ENCODE results near the gene HOXA13.

The HOXA13 gene

GRCh38 chr7:27202018-27202861 lies 2.3 kb upstream of the HOXA13 start:
- in situ Hi-C loops (cut with MboI; ENCODE audit: low sequenced_read_pairs, unreplicated experiment): loop anchor here (10.0 to 25.0 kb wide), 2 partner anchors 383 to 585 kb away; no protein-coding TSS in a partner anchor
- no peak for DNase-seq (ENCODE audit: low spot score)
- TF ChIP-seq CTCF (IDR thresholded peaks at IDR 0.05; ENCODE audit: borderline replicate concordance, control extremely low read depth, extremely low read depth, insufficient read depth, missing control alignments): no peak

GRCh38 chr7:27201580-27202017 lies 1.7 kb upstream of the HOXA13 start:
- in situ Hi-C loops (cut with MboI; ENCODE audit: low sequenced_read_pairs, unreplicated experiment): loop anchor here (10.0 to 25.0 kb wide), 2 partner anchors 383 to 586 kb away; no protein-coding TSS in a partner anchor
- DNase-seq (ENCODE audit: low spot score): no peak
- TF ChIP-seq CTCF (IDR thresholded peaks at IDR 0.05; ENCODE audit: borderline replicate concordance, control extremely low read depth, extremely low read depth, insufficient read depth, missing control alignments): no peak

GRCh38 chr7:27200761-27201579 lies 1.1 kb upstream of the HOXA13 start:
- no peak for DNase-seq (ENCODE audit: low spot score)
- no peak for TF ChIP-seq CTCF (IDR thresholded peaks at IDR 0.05; ENCODE audit: borderline replicate concordance, control extremely low read depth, extremely low read depth, insufficient read depth, missing control alignments)
- in situ Hi-C loops (cut with MboI; ENCODE audit: low sequenced_read_pairs, unreplicated experiment): loop anchor here (10.0 to 25.0 kb wide), 2 partner anchors 384 to 586 kb away; no protein-coding TSS in a partner anchor

- in situ Hi-C loops (cut with MboI; ENCODE audit: low sequenced_read_pairs, unreplicated experiment): loop anchor here (10.0 kb wide), 2 partner anchors 46 to 726 kb away; partner anchors contain the start of gene EVX1
- no peak for DNase-seq (ENCODE audit: low spot score)
- TF ChIP-seq CTCF (IDR thresholded peaks at IDR 0.05; ENCODE audit: borderline replicate concordance, control extremely low read depth, extremely low read depth, insufficient read depth, missing control alignments): no peak
Measured at GRCh38 chr7:27198871-27199801, 755 bp downstream of the HOXA13 start.

- in situ Hi-C loops (cut with MboI; ENCODE audit: low sequenced_read_pairs, unreplicated experiment): loop anchor here (10.0 kb wide), 2 partner anchors 47 to 727 kb away; partner anchors contain the start of gene EVX1
- no peak for TF ChIP-seq CTCF (IDR thresholded peaks at IDR 0.05; ENCODE audit: borderline replicate concordance, control extremely low read depth, extremely low read depth, insufficient read depth, missing control alignments)
- DNase-seq (ENCODE audit: low spot score): no peak
Measured at GRCh38 chr7:27198138-27198841, 1.6 kb downstream of the HOXA13 start.
